IMR-90 (cell line): ENCODE data around the gene CES4A. TPM values are rescaled to one million over a fixed set of nuclear protein-coding genes. Genes with fewer than 3 reads are reported as not detected.

ENCODE experiments used
- ATAC-seq: fragments of 200-7000 bp; cut with Tn5 transposase; 2 replicates; pipeline ENCODE4 v1.9.1; 2020; ENCODE audit warnings: low read depth, mild to moderate bottlenecking, moderate library complexity
- BruUV-seq: library from RNA; stranded (reverse); fragments of 400-500 nt; replicated peaks from 2 replicates; lab custom pipeline; 2021; lab: Mats Ljungman, UMichigan
- CTCF ChIA-PET: fragments of 300-600 bp; formaldehyde crosslinking; extraction: SDS; loops from one replicate; lab custom pipeline; 2021; ENCODE audit warnings: antibody characterized with exemption; lab: Yijun Ruan, JAX
- POLR2A ChIA-PET: fragments of 300-600 bp; sonication (Branson Sonifier 250); formaldehyde crosslinking; loops from one replicate; lab custom pipeline; 2022; ENCODE audit warnings: antibody characterized with exemption; ENCODE audit not compliant: unreplicated experiment; lab: Charles Lee
- DNase-seq: peaks from one replicate; pipeline ENCODE4 v3.0.0; 2013
- H2AFZ ChIP-seq: replicated peaks from 2 replicates; pipeline ENCODE3; 2013; ENCODE audit warnings: low read length, mild to moderate bottlenecking; ENCODE audit not compliant: poor library complexity
- H2AK5ac ChIP-seq: 2 replicates; pipeline ENCODE4 v1.6.1; 2013; ENCODE audit warnings: low read depth, low read length, inconsistent platforms
- H2AK9ac ChIP-seq: replicated peaks from 2 replicates; pipeline ENCODE3; 2013; ENCODE audit warnings: mild to moderate bottlenecking, low read depth, low read length, moderate library complexity; ENCODE audit not compliant: poor library complexity
- H2BK120ac ChIP-seq: 2 replicates; pipeline ENCODE4 v1.6.1; 2013; ENCODE audit warnings: low read depth, low read length, inconsistent platforms
- H2BK15ac ChIP-seq: 3 replicates; pipeline ENCODE4 v1.6.1; 2013; ENCODE audit warnings: low read depth, low read length, inconsistent platforms
- H2BK20ac ChIP-seq: 2 replicates; pipeline ENCODE4 v1.6.1; 2013; ENCODE audit warnings: low read depth, mild to moderate bottlenecking, inconsistent platforms, low read length, moderate library complexity
- H2BK5ac ChIP-seq: 2 replicates; pipeline ENCODE4 v1.6.1; 2013; ENCODE audit warnings: mild to moderate bottlenecking, low read depth, low read length, inconsistent platforms; ENCODE audit not compliant: poor library complexity, severe bottlenecking
- H3K14ac ChIP-seq: replicated peaks from 2 replicates; pipeline ENCODE4 v1.6.1; 2013; ENCODE audit warnings: low read depth, low read length, inconsistent platforms
- H3K18ac ChIP-seq: 2 replicates; pipeline ENCODE4 v1.6.1; 2013; ENCODE audit warnings: low read depth, low read length, control low read depth
- H3K23ac ChIP-seq: 2 replicates; pipeline ENCODE4 v1.6.1; 2013; ENCODE audit warnings: low read depth, low read length, inconsistent platforms
- H3K27ac ChIP-seq: 2 replicates; pipeline ENCODE4 v1.5.1; 2013; ENCODE audit warnings: mild to moderate bottlenecking, control low read depth, low read length; ENCODE audit not compliant: insufficient read depth
- H3K27me3 ChIP-seq: 2 replicates; pipeline ENCODE4 v1.6.1; 2013; ENCODE audit warnings: low read length; ENCODE audit not compliant: control insufficient read depth, insufficient read depth
- H3K36me3 ChIP-seq: 2 replicates; pipeline ENCODE4 v1.6.1; 2013; ENCODE audit warnings: low read length, mixed read lengths; ENCODE audit not compliant: control insufficient read depth, insufficient read depth
- H3K4ac ChIP-seq: 2 replicates; pipeline ENCODE4 v1.6.1; 2013; ENCODE audit warnings: low read depth, low read length, inconsistent platforms
- H3K4me1 ChIP-seq: 2 replicates; pipeline ENCODE4 v1.6.1; 2013; ENCODE audit warnings: low read length, mixed read lengths; ENCODE audit not compliant: control insufficient read depth, insufficient read depth
- H3K4me2 ChIP-seq: 2 replicates; pipeline ENCODE4 v1.6.1; 2013; ENCODE audit warnings: low read depth, mild to moderate bottlenecking, control low read depth, low read length, moderate library complexity
- H3K4me3 ChIP-seq: 2 replicates; pipeline ENCODE4 v1.5.1; 2013; ENCODE audit warnings: low read depth, mild to moderate bottlenecking, control low read depth, low read length, moderate library complexity; ENCODE audit not compliant: insufficient read depth
- H3K56ac ChIP-seq: 2 replicates; pipeline ENCODE4 v1.6.1; 2013; ENCODE audit warnings: low read length, inconsistent platforms; ENCODE audit not compliant: insufficient read depth; ENCODE audit errors: extremely low read depth
- H3K79me1 ChIP-seq, 2 experiments: 2 replicates each; pipeline ENCODE4 v1.6.1; 2013; ENCODE audit warnings: low read length in 2 of 2, inconsistent platforms in 1 of 2, low read depth in 1 of 2
- H3K9ac ChIP-seq: 2 replicates; pipeline ENCODE4 v1.6.1; 2013; ENCODE audit warnings: low read depth, low read length, control low read depth
- H3K9me1 ChIP-seq: 2 replicates; pipeline ENCODE4 v1.6.1; 2013; ENCODE audit warnings: low read length, inconsistent platforms; ENCODE audit not compliant: insufficient read depth
- H3K9me3 ChIP-seq: 2 replicates; pipeline ENCODE4 v1.6.1; 2013; ENCODE audit warnings: low read length; ENCODE audit not compliant: control insufficient read depth, insufficient read depth
- H4K20me1 ChIP-seq: 2 replicates; pipeline ENCODE4 v1.6.1; 2013; ENCODE audit warnings: low read length, inconsistent platforms; ENCODE audit not compliant: insufficient read depth
- H4K5ac ChIP-seq: 2 replicates; pipeline ENCODE4 v1.6.1; 2013; ENCODE audit warnings: mild to moderate bottlenecking, low read depth, low read length, control low read depth
- H4K8ac ChIP-seq, 2 experiments: 2 replicates each; pipeline ENCODE4 v1.6.1; 2013; ENCODE audit warnings: low read depth in 2 of 2, low read length in 2 of 2, control low read depth in 1 of 2, inconsistent platforms in 1 of 2
- H4K91ac ChIP-seq: 2 replicates; pipeline ENCODE4 v1.6.1; 2013; ENCODE audit warnings: low read depth, low read length, inconsistent platforms; ENCODE audit not compliant: insufficient read depth
- BHLHE40 ChIP-seq: fragments of 150-350 bp; IDR thresholded peaks from 2 replicates; pipeline ENCODE4 v1.6.1; 2016; ENCODE audit warnings: mild to moderate bottlenecking, low read depth, low read length
- CEBPB ChIP-seq: IDR thresholded peaks from 2 replicates; pipeline ENCODE4 v1.6.1; 2012; ENCODE audit warnings: low read depth, low read length, improper control_type of control experiment
- CHD1 ChIP-seq: IDR thresholded peaks from 2 replicates; pipeline ENCODE4 v1.6.1; 2012; ENCODE audit warnings: low read depth, low read length, improper control_type of control experiment
- FOS ChIP-seq: fragments of 150-350 bp; IDR thresholded peaks from 2 replicates; pipeline ENCODE4 v1.6.1; 2016; ENCODE audit warnings: low read depth, low read length
- MAZ ChIP-seq: IDR thresholded peaks from 2 replicates; pipeline ENCODE4 v1.6.1; 2012; ENCODE audit warnings: low read depth, mild to moderate bottlenecking, low read length, improper control_type of control experiment, moderate library complexity, borderline replicate concordance
- MXI1 ChIP-seq: IDR thresholded peaks from 2 replicates; pipeline ENCODE4 v1.6.1; 2012; ENCODE audit warnings: low read depth, mild to moderate bottlenecking, low read length, moderate library complexity, borderline replicate concordance
- RAD21 ChIP-seq: IDR thresholded peaks from 2 replicates; pipeline ENCODE4 v1.6.1; 2012; ENCODE audit warnings: low read length, improper control_type of control experiment
- RCOR1 ChIP-seq: IDR thresholded peaks from 2 replicates; pipeline ENCODE4 v1.6.1; 2012; ENCODE audit warnings: mild to moderate bottlenecking, low read length, improper control_type of control experiment; ENCODE audit not compliant: insufficient replicate concordance
- RFX5 ChIP-seq: IDR thresholded peaks from 2 replicates; pipeline ENCODE4 v1.8.0; 2012; ENCODE audit warnings: low read depth, mild to moderate bottlenecking, low read length, moderate library complexity
- WGBS, 2 experiments: methylation state at CpG; one replicate each; pipeline versions ENCODE4 v1.1.5 to v1.1.7; 2013; ENCODE audit warnings: missing lambda C conversion rate in 2 of 2; ENCODE audit not compliant: insufficient read length in 1 of 2; ENCODE audit errors: extremely low coverage in 2 of 2; 5-methylcytosine and 5-hydroxymethylcytosine counted together
- dilution Hi-C: fragments of 300-500 bp; cut with HindIII; formaldehyde crosslinking; loops from one replicate; pipeline ENCODE4 v1.14.3; 2018; ENCODE audit warnings: low sequenced_read_pairs; ENCODE audit not compliant: unreplicated experiment
- in situ Hi-C: fragments of 300-500 bp; cut with MboI; formaldehyde crosslinking; loops from 3 replicates; pipeline ENCODE4 v1.14.3; 2019; ENCODE audit warnings: low sequenced_read_pairs, inconsistent platforms, mixed read lengths
- intact Hi-C: fragments of 100-400 bp; cut with micrococcal nuclease; formaldehyde crosslinking; loops from 2 replicates; pipeline ENCODE4 v1.10.0; 2022
- polyA plus RNA-seq, 3 experiments: library from polyadenylated mRNA; depleted of rRNA; stranded (reverse); fragments of >200 nt; gene quantifications; 2 replicates each; pipeline ENCODE4 v1.2.3, GENCODE V29; 2012; ENCODE audit warnings: low replicate concordance in 1 of 3
- total RNA-seq: library from RNA; depleted of rRNA; stranded (reverse); fragments of >200 nt; gene quantifications from 2 replicates; pipeline ENCODE4 v1.2.3, GENCODE V29; 2012
- TF ChIP-seq, protein P1 (sequence below): conservative IDR thresholded peaks from 2 replicates; pipeline ENCODE4 v1.5.1; 2012; ENCODE audit warnings: mild to moderate bottlenecking, low read depth, low read length, improper control_type of control experiment
- TF ChIP-seq, protein P2 (sequence below): fragments of 150-350 bp; IDR thresholded peaks from 2 replicates; pipeline ENCODE4 v1.6.1; 2016; ENCODE audit warnings: low read depth, mild to moderate bottlenecking, low read length, moderate library complexity, borderline replicate concordance

CES4A gene
- total and polyA plus RNA-seq, 2 of the 4 experiments (the other 2 are of a cell fraction), result 0.72 to 4.7 TPM

- no TSS peak for BruUV-seq
- Histone ChIP-seq H4K5ac (no peak overlapping the region), H2AK9ac (no peak overlapping the region), H3K4me2 (no peak overlapping the region), H3K36me3 (no peaks in the 10 kb centered on the region), H2AK5ac (no peak overlapping the region), H3K9me1 (no peaks in the 10 kb centered on the region), H3K9me3 (peaks cover 2% of the 10 kb centered on the region; the same call in 1 of the 2 replicates), H4K8ac (no peak overlapping the region), H3K4me1 (peaks cover 5% of the 10 kb centered on the region), H3K79me1 (no peaks in the 10 kb centered on the region), H4K20me1 (no peaks in the 10 kb centered on the region), H2BK20ac (no peak overlapping the region), H3K4me3 (no peak overlapping the region), H3K18ac (no peak overlapping the region), H2BK120ac (no peak overlapping the region), H3K23ac (no peak overlapping the region), H3K4ac (no peak overlapping the region), H4K91ac (no peak overlapping the region), H2AFZ (no peak overlapping the region), H2BK15ac (no peak overlapping the region), H3K56ac (no peak overlapping the region), H3K9ac (no peak overlapping the region), H3K27me3 (peaks cover 16% of the 10 kb centered on the region), H2BK5ac (no peak overlapping the region), H3K27ac (no peak overlapping the region), H3K14ac (no peak overlapping the region)
- ChIA-PET CTCF (interaction anchor here (0.6 to 1.1 kb wide), 2 partner anchors 86 to 149 kb away, joined by 3 read pairs; no protein-coding TSS in a partner anchor), POLR2A (interaction anchor here (0.5 kb wide), 1 partner anchor 159 kb away, joined by 17 read pairs; no protein-coding TSS in a partner anchor)
- dilution Hi-C loops, result no loop called here
- TF ChIP-seq FOS (no peak), MXI1 (no peak), CEBPB (no peak), MAZ (no peak), BHLHE40 (no peak), RCOR1 (no peak), CHD1 (no peak), RFX5 (no peak), RAD21 (no peak)
- TF ChIP-seq, protein P1, sequence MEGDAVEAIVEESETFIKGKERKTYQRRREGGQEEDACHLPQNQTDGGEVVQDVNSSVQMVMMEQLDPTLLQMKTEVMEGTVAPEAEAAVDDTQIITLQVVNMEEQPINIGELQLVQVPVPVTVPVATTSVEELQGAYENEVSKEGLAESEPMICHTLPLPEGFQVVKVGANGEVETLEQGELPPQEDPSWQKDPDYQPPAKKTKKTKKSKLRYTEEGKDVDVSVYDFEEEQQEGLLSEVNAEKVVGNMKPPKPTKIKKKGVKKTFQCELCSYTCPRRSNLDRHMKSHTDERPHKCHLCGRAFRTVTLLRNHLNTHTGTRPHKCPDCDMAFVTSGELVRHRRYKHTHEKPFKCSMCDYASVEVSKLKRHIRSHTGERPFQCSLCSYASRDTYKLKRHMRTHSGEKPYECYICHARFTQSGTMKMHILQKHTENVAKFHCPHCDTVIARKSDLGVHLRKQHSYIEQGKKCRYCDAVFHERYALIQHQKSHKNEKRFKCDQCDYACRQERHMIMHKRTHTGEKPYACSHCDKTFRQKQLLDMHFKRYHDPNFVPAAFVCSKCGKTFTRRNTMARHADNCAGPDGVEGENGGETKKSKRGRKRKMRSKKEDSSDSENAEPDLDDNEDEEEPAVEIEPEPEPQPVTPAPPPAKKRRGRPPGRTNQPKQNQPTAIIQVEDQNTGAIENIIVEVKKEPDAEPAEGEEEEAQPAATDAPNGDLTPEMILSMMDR, result no peak
- TF ChIP-seq, protein P2, sequence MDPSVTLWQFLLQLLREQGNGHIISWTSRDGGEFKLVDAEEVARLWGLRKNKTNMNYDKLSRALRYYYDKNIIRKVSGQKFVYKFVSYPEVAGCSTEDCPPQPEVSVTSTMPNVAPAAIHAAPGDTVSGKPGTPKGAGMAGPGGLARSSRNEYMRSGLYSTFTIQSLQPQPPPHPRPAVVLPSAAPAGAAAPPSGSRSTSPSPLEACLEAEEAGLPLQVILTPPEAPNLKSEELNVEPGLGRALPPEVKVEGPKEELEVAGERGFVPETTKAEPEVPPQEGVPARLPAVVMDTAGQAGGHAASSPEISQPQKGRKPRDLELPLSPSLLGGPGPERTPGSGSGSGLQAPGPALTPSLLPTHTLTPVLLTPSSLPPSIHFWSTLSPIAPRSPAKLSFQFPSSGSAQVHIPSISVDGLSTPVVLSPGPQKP, result no peak
- in situ Hi-C loops, result no loop called here
- WGBS, 2 experiments, result 80% methylated on average over 1 of the region's 7 CpGs; no CpG with 5 or more reads in 1 of the 2 experiments
- no peak for DNase-seq
- intact Hi-C loops, result no loop called here
- ATAC-seq, result no peak
These were observed 35.8 kb upstream of the CES4A start for GRCh38 chr16:66952430-66953110.
